Superior temporal gyrus (tissue), 1 donor: ENCODE data around the gene RAB11B.
"Not testable (repeated sequence)": the region's sequence is repeated elsewhere in the genome, so short reads cannot be mapped to it uniquely, and the experiment has no call there.

Source experiments
- DNase-seq: peaks from one replicate; pipeline ENCODE4 v3.0.0-alpha.2; 2016; ENCODE audit errors: extremely low spot score

Gene RAB11B

GRCh38 chr19:8389891-8390616, at the start of gene RAB11B:
Gene RAB11B (plus strand): TSS chr19:8390360. CDS start chr19:8390417, 57 bp downstream.
- DNase-seq: peak; percentile 100

GRCh38 chr19:8341504-8341903, 48.7 kb upstream of the RAB11B start:
- DNase-seq: not testable (repeated sequence)

GRCh38 chr19:8342316-8342683, 47.9 kb upstream of the RAB11B start:
- DNase-seq: no peak

- DNase-seq: peak; percentile 87
Observed at GRCh38 chr19:8342684-8343482, 47.3 kb upstream of the RAB11B start, which contains the start of gene KANK3. Gene KANK3 (minus strand): TSS chr19:8343262. CDS start chr19:8337828, 5,434 bp downstream.

- no peak for DNase-seq
Observed at GRCh38 chr19:8343483-8343844, 46.7 kb upstream of the RAB11B start.

GRCh38 chr19:8349629-8350372, 40.4 kb upstream of the RAB11B start:
- DNase-seq: not testable (repeated sequence)

- no peak for DNase-seq
Observed at GRCh38 chr19:8352134-8352827, 37.9 kb upstream of the RAB11B start.

GRCh38 chr19:8352845-8353244, 37.3 kb upstream of the RAB11B start:
- not testable (repeated sequence) for DNase-seq

GRCh38 chr19:8355631-8356402, 34.3 kb upstream of the RAB11B start:
- DNase-seq: no peak

- no peak for DNase-seq
Observed at GRCh38 chr19:8357007-8357521, 33.1 kb upstream of the RAB11B start.

- no peak for DNase-seq
Observed at GRCh38 chr19:8358948-8359347, 31.2 kb upstream of the RAB11B start.

- no peak for DNase-seq
Observed at GRCh38 chr19:8360196-8360595, 30.0 kb upstream of the RAB11B start.

- DNase-seq: peak; percentile 57
Observed at GRCh38 chr19:8361921-8362793, 28.0 kb upstream of the RAB11B start.

GRCh38 chr19:8363803-8364771, 26.1 kb upstream of the RAB11B start, which contains the start of gene ANGPTL4:
Gene ANGPTL4 (plus strand): TSS chr19:8364155. CDS start chr19:8364322, 167 bp downstream.
- peak; percentile 22 for DNase-seq

GRCh38 chr19:8366121-8366581, 24.0 kb upstream of the RAB11B start:
- no peak for DNase-seq

- DNase-seq: peak; percentile 10
Observed at GRCh38 chr19:8366961-8367326, 23.2 kb upstream of the RAB11B start.

GRCh38 chr19:8367327-8368001, 22.7 kb upstream of the RAB11B start:
- peak; percentile 69 for DNase-seq
